PC-3 (cell line): ENCODE results near the gene GPRC5C.

Source experiments
- CTCF ChIP-seq: fragments of 300-600 bp; sonication (generic); conservative IDR thresholded peaks from 2 replicates; pipeline ENCODE4 v1.5.1; 2017; ENCODE audit warnings: antibody characterized with exemption, low read depth, mild to moderate bottlenecking, low read length
- EZH2 ChIP-seq: fragments of 300-600 bp; sonication (generic); IDR thresholded peaks from one replicate; pipeline ENCODE4 v1.6.1; 2017; ENCODE audit warnings: antibody characterized with exemption, mild to moderate bottlenecking, low read length; ENCODE audit not compliant: unreplicated experiment
- EZH2phosphoT487 ChIP-seq: fragments of 300-600 bp; sonication (generic); IDR thresholded peaks from 2 replicates; pipeline ENCODE4 v1.6.1; 2018; ENCODE audit warnings: mild to moderate bottlenecking, antibody characterized with exemption, low read length, borderline replicate concordance

GRCh38 chr17:74451557-74451956 is 19.7 kb downstream of the GPRC5C start:
- TF ChIP-seq CTCF (no peak), EZH2 (no peak), EZH2phosphoT487 (no peak)
